ENCODE results near the gene CARD11.

CARD11 gene

DNA sequence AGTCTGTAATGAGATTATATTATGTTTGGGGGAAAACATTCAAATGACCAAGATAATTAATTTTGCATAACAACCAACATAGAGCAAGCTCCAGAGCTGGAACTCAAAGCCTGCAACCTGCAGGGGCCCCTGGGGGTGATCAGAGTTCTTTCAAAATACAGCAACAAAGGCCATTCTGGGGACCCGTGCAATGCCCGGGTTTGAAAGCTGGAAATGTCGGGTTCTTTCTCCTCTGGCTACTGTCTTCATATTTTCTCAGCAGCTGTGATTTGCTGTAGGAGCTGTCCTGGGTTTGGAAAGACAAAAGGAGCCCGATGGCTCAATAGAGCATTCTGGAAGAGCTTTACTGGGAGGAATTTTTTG lies 30.8 kb upstream of the CARD11 start:
- no peak for DNase-seq (ENCODE audit: low read depth)
- TF ChIP-seq, protein P1, sequence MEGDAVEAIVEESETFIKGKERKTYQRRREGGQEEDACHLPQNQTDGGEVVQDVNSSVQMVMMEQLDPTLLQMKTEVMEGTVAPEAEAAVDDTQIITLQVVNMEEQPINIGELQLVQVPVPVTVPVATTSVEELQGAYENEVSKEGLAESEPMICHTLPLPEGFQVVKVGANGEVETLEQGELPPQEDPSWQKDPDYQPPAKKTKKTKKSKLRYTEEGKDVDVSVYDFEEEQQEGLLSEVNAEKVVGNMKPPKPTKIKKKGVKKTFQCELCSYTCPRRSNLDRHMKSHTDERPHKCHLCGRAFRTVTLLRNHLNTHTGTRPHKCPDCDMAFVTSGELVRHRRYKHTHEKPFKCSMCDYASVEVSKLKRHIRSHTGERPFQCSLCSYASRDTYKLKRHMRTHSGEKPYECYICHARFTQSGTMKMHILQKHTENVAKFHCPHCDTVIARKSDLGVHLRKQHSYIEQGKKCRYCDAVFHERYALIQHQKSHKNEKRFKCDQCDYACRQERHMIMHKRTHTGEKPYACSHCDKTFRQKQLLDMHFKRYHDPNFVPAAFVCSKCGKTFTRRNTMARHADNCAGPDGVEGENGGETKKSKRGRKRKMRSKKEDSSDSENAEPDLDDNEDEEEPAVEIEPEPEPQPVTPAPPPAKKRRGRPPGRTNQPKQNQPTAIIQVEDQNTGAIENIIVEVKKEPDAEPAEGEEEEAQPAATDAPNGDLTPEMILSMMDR (IDR thresholded peaks at IDR 0.05; ENCODE audit: control insufficient read depth, extremely low read depth, insufficient read depth) = no peak
- no peak overlapping the region for H3K4me3 ChIP-seq (ENCODE audit: low read depth, low read length)

DNA sequence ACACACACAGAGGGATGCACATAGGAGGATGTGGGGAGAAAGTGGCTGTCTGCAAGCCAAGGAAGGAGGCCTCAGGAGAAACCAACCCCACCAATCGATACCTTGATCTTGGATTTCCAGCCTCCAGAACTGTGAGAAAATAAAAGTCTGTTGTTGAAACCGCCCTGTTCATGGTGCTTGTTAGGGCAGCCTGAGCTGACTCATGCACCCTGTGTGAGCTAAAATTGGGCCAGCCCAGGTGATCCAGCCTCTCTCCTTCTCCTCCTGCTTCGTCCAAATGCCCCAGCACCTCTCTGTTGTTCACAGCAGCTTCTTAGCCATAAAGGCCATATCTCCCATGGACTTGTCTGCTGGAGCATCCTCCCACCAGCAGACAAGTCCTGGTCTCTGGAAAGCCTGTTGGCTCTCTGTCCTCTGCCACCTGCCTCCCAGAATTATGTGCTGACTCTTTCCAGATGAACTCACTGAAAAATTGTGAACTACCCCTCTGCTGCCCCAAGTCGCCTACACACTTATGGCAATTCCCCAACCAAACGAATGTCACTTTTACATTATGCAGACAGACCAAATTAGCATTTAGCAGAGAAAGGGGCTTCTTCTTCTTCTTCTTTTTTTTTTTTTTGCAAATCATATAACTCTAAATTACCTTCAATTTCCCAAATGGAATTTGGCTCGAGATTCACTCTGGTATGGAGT lies 30.2 kb upstream of the CARD11 start:
- DNase-seq (ENCODE audit: low read depth) = no peak
- TF ChIP-seq, protein P1 (IDR thresholded peaks at IDR 0.05; ENCODE audit: control insufficient read depth, extremely low read depth, insufficient read depth) = no peak
- no peak overlapping the region for H3K4me3 ChIP-seq (ENCODE audit: low read depth, low read length)

DNA sequence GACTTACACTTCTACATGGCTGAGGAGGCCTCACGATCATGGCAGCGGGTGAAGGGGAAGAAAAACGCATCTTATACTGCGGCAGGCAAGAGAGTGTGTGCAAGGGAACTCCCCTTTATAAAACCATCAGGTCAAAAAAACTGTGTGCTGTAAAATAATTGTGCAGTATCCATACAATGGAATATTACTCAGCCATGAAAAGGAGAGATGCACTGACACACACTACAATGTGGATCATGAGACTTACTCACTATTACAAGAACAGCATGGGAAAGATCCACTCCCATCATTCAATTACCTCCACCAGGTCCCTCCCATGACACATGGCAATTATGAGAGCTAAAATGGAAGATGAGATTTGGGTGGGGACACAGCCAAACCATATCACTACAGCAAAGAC lies 27.2 kb upstream of the CARD11 start:
- TF ChIP-seq, protein P1 (IDR thresholded peaks at IDR 0.05; ENCODE audit: control insufficient read depth, extremely low read depth, insufficient read depth) = no peak
- DNase-seq (ENCODE audit: low read depth) = no peak
- H3K4me3 ChIP-seq (ENCODE audit: low read depth, low read length) = no peak overlapping the region

DNA sequence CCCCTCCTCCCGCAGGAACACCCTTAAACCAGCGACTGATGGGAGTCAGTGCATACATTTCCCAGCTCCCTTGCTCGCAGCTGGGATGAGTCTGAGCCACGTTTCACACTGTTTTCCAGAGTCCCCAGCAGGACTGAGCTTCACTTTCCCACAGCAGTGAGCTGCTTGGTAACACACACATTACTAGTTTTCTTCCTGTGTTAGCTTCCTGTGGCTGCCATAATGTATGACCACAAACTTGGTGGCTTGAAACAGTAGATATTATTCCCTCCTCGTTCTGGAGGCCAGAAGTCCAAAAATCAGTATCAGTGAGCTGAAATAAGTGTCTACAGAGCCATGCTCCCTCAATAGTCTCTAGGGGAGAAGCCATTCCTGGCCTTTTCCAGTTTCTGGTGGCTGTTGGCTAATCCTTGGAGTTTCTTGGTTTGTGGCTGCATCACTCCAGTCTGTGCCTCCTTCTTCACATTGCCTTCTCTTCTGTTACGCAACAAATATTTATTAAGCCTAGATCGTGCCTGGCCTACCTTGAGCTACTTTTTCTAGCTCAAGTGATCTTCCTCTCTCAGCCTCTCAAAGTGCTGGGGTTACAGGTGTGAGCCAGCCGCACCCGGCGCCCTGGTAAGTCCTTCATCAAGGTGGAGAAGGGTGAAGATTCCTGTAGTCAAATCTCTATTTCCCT lies 26.2 kb upstream of the CARD11 start:
- no peak overlapping the region for H3K4me3 ChIP-seq (ENCODE audit: low read depth, low read length)
- no peak for DNase-seq (ENCODE audit: low read depth)
- TF ChIP-seq, protein P1 (IDR thresholded peaks at IDR 0.05; ENCODE audit: control insufficient read depth, extremely low read depth, insufficient read depth) = no peak

DNA sequence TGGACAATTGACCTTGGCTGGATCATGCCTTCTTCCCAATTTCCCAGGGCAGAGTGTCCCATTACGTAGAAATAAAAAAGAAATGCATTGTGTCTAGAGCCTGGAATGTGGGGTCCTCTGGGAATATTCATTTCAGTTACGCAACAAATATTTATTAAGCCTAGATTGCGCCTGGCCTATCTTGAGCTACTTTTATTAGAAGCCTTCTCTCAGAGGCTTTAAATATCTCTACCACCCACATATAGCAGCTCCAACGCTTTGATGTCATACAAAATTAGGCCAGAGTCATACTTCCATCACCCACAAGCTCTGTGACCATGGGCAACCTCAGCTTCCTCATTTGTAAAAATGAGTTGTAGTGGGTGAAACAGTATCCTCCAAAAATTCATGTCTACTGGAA lies 24.9 kb upstream of the CARD11 start:
- no peak overlapping the region for H3K4me3 ChIP-seq (ENCODE audit: low read depth, low read length)
- TF ChIP-seq, protein P1 (IDR thresholded peaks at IDR 0.05; ENCODE audit: control insufficient read depth, extremely low read depth, insufficient read depth) = no peak
- no peak for DNase-seq (ENCODE audit: low read depth)

DNA sequence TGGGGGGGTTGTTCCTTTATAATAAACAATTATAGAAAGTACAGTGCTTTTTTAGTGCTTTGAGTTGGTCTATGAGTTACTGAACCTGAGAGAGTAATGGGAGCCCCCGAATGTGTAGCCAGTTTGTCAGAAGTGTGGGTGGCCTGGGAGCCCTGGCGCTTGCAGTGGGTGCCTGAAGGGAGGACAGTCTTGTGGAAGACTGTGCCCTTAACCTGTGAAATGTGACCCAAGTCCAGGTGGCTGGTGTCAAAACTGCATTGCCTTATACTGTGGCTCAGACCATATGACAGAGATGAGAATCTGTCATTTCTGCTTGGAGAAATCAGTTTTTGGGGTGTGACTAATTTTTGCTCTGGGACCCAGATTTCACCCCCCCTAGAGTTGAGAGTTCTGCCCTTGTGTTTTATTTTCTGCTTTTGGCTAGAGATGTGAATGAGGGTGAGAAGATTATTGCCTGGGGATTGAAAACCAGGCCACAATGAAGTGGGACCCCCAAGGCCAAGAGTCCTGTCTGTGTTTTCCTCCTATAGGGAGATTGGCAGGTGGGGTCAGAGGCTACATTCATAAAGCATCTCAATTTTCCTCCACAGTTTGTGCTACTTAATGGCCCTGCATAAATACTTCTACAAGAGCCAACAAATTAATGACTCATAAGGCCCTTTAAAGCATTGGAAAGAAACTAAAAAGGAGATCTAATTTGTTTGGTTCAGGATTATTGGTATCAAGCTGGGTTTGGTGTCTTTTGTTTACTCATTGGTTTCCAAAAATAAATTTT lies 24.1 kb upstream of the CARD11 start:
- TF ChIP-seq, protein P1 (IDR thresholded peaks at IDR 0.05; ENCODE audit: control insufficient read depth, extremely low read depth, insufficient read depth) = no peak
- no peak for DNase-seq (ENCODE audit: low read depth)

More for the DNA sequence above, 24.1 kb upstream of the CARD11 start:
- H3K4me3 ChIP-seq (ENCODE audit: low read depth, low read length) = no peak overlapping the region

All from LNCaP clone FGC (cell line).